ENCODE results near the gene KRT32.

The KRT32 gene

DNA sequence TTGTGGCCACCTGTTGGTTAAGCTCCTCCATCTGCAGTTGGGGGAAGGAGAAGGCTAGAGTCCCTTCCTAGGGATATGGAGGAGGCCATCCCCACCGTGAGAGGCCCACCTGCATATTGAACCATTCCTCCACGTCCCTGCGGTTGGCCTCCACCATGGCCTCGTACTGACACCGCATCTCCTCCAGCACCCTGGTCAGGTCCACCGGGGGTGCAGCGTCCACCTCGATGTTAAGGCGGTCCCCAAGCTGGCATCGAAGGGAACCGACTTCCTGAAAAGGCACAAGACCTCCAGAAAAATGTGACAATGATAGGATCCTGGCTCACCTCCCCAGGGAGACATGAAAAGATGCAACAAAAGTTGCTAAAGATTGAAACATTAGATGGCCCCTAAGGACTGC is 3.0 kb downstream of the KRT32 start:
- no peaks in the 10 kb centered on the region for H3K27me3 ChIP-seq (ENCODE audit: insufficient read depth, poor library complexity, severe bottlenecking)
- H3K4me3 ChIP-seq (replicated peaks; ENCODE audit: insufficient read depth, low read length), result no peak overlapping the region
- no peak for DNase-seq (ENCODE audit: low read depth in 1 of 2, low spot score in 1 of 2)
- no peak overlapping the region for H3K27ac ChIP-seq (replicated peaks)
- TF ChIP-seq, protein P1, sequence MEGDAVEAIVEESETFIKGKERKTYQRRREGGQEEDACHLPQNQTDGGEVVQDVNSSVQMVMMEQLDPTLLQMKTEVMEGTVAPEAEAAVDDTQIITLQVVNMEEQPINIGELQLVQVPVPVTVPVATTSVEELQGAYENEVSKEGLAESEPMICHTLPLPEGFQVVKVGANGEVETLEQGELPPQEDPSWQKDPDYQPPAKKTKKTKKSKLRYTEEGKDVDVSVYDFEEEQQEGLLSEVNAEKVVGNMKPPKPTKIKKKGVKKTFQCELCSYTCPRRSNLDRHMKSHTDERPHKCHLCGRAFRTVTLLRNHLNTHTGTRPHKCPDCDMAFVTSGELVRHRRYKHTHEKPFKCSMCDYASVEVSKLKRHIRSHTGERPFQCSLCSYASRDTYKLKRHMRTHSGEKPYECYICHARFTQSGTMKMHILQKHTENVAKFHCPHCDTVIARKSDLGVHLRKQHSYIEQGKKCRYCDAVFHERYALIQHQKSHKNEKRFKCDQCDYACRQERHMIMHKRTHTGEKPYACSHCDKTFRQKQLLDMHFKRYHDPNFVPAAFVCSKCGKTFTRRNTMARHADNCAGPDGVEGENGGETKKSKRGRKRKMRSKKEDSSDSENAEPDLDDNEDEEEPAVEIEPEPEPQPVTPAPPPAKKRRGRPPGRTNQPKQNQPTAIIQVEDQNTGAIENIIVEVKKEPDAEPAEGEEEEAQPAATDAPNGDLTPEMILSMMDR (IDR thresholded peaks at IDR 0.05; ENCODE audit: insufficient read depth, low read length), result no peak
- TF ChIP-seq POLR2AphosphoS5 (IDR thresholded peaks at IDR 0.05; ENCODE audit: low read depth) (no peak), SPI1 (IDR thresholded peaks at IDR 0.05; ENCODE audit: borderline replicate concordance, low read depth) (no peak), GABPA (IDR thresholded peaks at IDR 0.05; ENCODE audit: low read depth) (no peak)
- TF ChIP-seq, protein P2, sequence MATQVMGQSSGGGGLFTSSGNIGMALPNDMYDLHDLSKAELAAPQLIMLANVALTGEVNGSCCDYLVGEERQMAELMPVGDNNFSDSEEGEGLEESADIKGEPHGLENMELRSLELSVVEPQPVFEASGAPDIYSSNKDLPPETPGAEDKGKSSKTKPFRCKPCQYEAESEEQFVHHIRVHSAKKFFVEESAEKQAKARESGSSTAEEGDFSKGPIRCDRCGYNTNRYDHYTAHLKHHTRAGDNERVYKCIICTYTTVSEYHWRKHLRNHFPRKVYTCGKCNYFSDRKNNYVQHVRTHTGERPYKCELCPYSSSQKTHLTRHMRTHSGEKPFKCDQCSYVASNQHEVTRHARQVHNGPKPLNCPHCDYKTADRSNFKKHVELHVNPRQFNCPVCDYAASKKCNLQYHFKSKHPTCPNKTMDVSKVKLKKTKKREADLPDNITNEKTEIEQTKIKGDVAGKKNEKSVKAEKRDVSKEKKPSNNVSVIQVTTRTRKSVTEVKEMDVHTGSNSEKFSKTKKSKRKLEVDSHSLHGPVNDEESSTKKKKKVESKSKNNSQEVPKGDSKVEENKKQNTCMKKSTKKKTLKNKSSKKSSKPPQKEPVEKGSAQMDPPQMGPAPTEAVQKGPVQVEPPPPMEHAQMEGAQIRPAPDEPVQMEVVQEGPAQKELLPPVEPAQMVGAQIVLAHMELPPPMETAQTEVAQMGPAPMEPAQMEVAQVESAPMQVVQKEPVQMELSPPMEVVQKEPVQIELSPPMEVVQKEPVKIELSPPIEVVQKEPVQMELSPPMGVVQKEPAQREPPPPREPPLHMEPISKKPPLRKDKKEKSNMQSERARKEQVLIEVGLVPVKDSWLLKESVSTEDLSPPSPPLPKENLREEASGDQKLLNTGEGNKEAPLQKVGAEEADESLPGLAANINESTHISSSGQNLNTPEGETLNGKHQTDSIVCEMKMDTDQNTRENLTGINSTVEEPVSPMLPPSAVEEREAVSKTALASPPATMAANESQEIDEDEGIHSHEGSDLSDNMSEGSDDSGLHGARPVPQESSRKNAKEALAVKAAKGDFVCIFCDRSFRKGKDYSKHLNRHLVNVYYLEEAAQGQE (IDR thresholded peaks at IDR 0.05; ENCODE audit: insufficient replicate concordance, low read depth), result no peak

DNA sequence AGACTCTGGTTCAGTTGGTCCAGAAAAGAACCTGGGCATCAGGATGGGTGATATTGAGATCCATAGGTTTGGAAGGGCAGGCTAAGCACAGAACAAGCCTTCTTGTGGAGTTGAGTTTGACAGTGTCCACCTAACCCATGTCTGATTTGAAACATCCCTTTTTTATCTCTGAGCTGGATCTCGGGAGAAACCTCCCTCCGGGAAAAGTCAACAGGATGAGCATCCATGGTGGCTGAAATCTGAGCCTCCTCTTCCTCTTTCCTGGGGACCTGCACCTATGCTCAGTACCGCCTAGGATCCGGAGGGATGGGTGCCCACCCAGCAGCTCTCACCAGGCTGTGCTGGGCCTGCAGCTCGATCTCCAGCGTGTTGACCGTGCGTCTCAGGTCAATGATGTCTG is 3.4 kb downstream of the KRT32 start:
- H3K27me3 ChIP-seq (ENCODE audit: insufficient read depth, poor library complexity, severe bottlenecking), result no peaks in the 10 kb centered on the region
- TF ChIP-seq, protein P2 (IDR thresholded peaks at IDR 0.05; ENCODE audit: insufficient replicate concordance, low read depth), result no peak
- TF ChIP-seq POLR2AphosphoS5 (IDR thresholded peaks at IDR 0.05; ENCODE audit: low read depth), result no peak
- no peak for TF ChIP-seq GABPA (IDR thresholded peaks at IDR 0.05; ENCODE audit: low read depth)
- TF ChIP-seq, protein P1 (IDR thresholded peaks at IDR 0.05; ENCODE audit: insufficient read depth, low read length), result no peak
- TF ChIP-seq SPI1 (IDR thresholded peaks at IDR 0.05; ENCODE audit: borderline replicate concordance, low read depth), result no peak
- DNase-seq (ENCODE audit: low read depth in 1 of 2, low spot score in 1 of 2), result no peak

DNA sequence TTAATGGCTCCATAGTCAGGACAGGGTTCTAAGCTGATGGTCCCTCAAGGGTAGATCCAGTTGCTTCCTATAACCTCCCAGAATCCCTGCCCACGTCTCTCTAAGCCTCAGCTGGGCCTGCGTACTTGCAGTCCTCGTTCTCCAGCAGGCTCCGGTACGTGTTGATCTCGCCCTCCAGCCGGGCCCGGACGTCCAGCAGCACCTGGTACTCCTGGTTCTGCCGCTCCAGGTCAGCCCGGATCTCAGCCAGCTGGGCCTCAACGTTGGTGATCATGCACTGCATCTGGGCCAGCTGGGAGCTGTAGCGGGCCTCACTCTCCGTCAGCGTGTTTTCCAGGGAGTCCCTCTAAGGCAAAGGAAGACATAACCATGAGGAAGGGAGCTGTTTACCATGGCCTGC is 4.5 kb downstream of the KRT32 start:
- TF ChIP-seq SPI1 (IDR thresholded peaks at IDR 0.05; ENCODE audit: borderline replicate concordance, low read depth), result no peak
- no peak for TF ChIP-seq GABPA (IDR thresholded peaks at IDR 0.05; ENCODE audit: low read depth)
- TF ChIP-seq POLR2AphosphoS5 (IDR thresholded peaks at IDR 0.05; ENCODE audit: low read depth), result no peak
- TF ChIP-seq, protein P1 (IDR thresholded peaks at IDR 0.05; ENCODE audit: insufficient read depth, low read length), result no peak
- TF ChIP-seq, protein P2 (IDR thresholded peaks at IDR 0.05; ENCODE audit: insufficient replicate concordance, low read depth), result no peak
- H3K4me3 ChIP-seq (replicated peaks; ENCODE audit: insufficient read depth, low read length), result no peak overlapping the region

More for the DNA sequence above, 3.4 kb downstream of the KRT32 start:
- Histone ChIP-seq H3K27ac (replicated peaks) (no peak overlapping the region), H3K4me3 (replicated peaks; ENCODE audit: insufficient read depth, low read length) (no peak overlapping the region)

More for the DNA sequence above, 4.5 kb downstream of the KRT32 start:
- Histone ChIP-seq H3K27ac (replicated peaks) (no peak overlapping the region), H3K27me3 (ENCODE audit: insufficient read depth, poor library complexity, severe bottlenecking) (no peaks in the 10 kb centered on the region)
- no peak for DNase-seq (ENCODE audit: low read depth in 1 of 2, low spot score in 1 of 2)
